A549 (cell line): ENCODE results near the gene LCE1B. TPM values are rescaled to one million over a fixed set of nuclear protein-coding genes. Genes with fewer than 3 reads are reported as not detected.

ENCODE experiments used
- ATAC-seq, 2 experiments: fragments of 200-7000 bp in 1 of 2; fragments of >200 bp in 1 of 2; cut with Nextera tagmentation in 1 of 2; cut with Tn5 transposase in 1 of 2; 3 replicates each; pipeline versions ENCODE4 v1.8.0 to v1.9.1; 2018 to 2020; ENCODE audit warnings: mild to moderate bottlenecking in 1 of 2, moderate library complexity in 1 of 2
- CTCF ChIA-PET: fragments of 300-600 bp; sonication (Branson Sonifier 250); formaldehyde crosslinking; extraction: SDS; loops from one replicate; lab custom pipeline; 2021; ENCODE audit warnings: antibody characterized with exemption, inconsistent platforms; lab: Yijun Ruan, JAX
- POLR2A ChIA-PET: fragments of 350-600 bp; formaldehyde crosslinking; extraction: SDS; loops from one replicate; lab custom pipeline; 2021; ENCODE audit warnings: antibody characterized with exemption, inconsistent platforms; lab: Yijun Ruan, JAX
- DNase-seq, 2 experiments: peaks; one replicate each; pipeline versions ENCODE4 v3.0.0 to v3.0.0-alpha.2; 2011 to 2016; ENCODE audit warnings: low read depth in 1 of 2, low spot score in 1 of 2
- FAIRE-seq: peaks from 2 replicates; lab custom pipeline; 2011; peaks lifted over from hg19 to GRCh38; lab: Jason Lieb, UNC
- H3K27ac ChIP-seq, 2 experiments: fragments of >200 bp; sonication (Bioruptor Twin); formaldehyde crosslinking; 3 replicates each; pipeline ENCODE4 v1.5.1; 2016 to 2017
- H3K4me1 ChIP-seq: fragments of >200 bp; sonication (Bioruptor Twin); formaldehyde crosslinking; 3 replicates; pipeline ENCODE4 v1.6.1; 2016
- H3K4me2 ChIP-seq: fragments of >200 bp; sonication (Bioruptor Twin); formaldehyde crosslinking; 3 replicates; pipeline ENCODE4 v1.6.1; 2016
- H3K4me3 ChIP-seq: fragments of >200 bp; sonication (Bioruptor Twin); formaldehyde crosslinking; 3 replicates; pipeline ENCODE4 v1.5.1; 2016
- H3K9me3 ChIP-seq: fragments of >200 bp; sonication (Bioruptor Twin); formaldehyde crosslinking; 3 replicates; pipeline ENCODE4 v1.6.1; 2016
- ATOH8 ChIP-seq: fragments of 250-450 bp; sonication (Bioruptor Pico); IDR thresholded peaks from 2 replicates; pipeline ENCODE4 v1.5.0; 2020; ENCODE audit warnings: low read depth, mild to moderate bottlenecking, moderate library complexity
- CBX2 ChIP-seq: fragments of 200-600 bp; sonication (generic); IDR thresholded peaks from 2 replicates; pipeline ENCODE4 v1.6.1; 2016; ENCODE audit warnings: low read depth, mild to moderate bottlenecking, borderline replicate concordance
- CBX8 ChIP-seq: fragments of 200-600 bp; sonication (generic); IDR thresholded peaks from 2 replicates; pipeline ENCODE4 v1.6.1; 2016
- CHD4 ChIP-seq: fragments of 200-600 bp; sonication (generic); IDR thresholded peaks from 2 replicates; pipeline ENCODE4 v1.6.1; 2016; ENCODE audit warnings: antibody characterized with exemption, mild to moderate bottlenecking, borderline replicate concordance
- E2F6 ChIP-seq: IDR thresholded peaks from 2 replicates; pipeline ENCODE4 v1.6.1; 2012; ENCODE audit warnings: low read depth, borderline replicate concordance
- ELK1 ChIP-seq: fragments of 150-350 bp; IDR thresholded peaks from 2 replicates; pipeline ENCODE4 v1.6.1; 2014; ENCODE audit warnings: low read depth, mild to moderate bottlenecking, low read length
- EP300 ChIP-seq, 2 experiments: fragments of >200 bp; sonication (Bioruptor Twin); formaldehyde crosslinking; IDR thresholded peaks; 2 replicates in 1 of 2; 3 replicates in 1 of 2; pipeline ENCODE4 v1.6.1; 2016 to 2017
- FOSB ChIP-seq: fragments of 250-450 bp; sonication (Bioruptor Pico); IDR thresholded peaks from 2 replicates; pipeline ENCODE4 v1.5.0; 2020; ENCODE audit warnings: mild to moderate bottlenecking, moderate library complexity
- FOSL2 ChIP-seq, 2 experiments: fragments of 450-650 bp in 1 of 2; fragments of >200 bp in 1 of 2; sonication (Bioruptor Twin) in 1 of 2; formaldehyde crosslinking; IDR thresholded peaks; 2 replicates each; pipeline versions ENCODE4 v1.5.0 to v1.6.1; 2016 to 2020; ENCODE audit warnings: mild to moderate bottlenecking in 1 of 2, moderate library complexity in 1 of 2
- GATA3 ChIP-seq: IDR thresholded peaks from 2 replicates; pipeline ENCODE4 v1.6.1; 2012; ENCODE audit warnings: borderline replicate concordance
- HEYL ChIP-seq: fragments of 250-450 bp; sonication (Bioruptor Pico); IDR thresholded peaks from 2 replicates; pipeline ENCODE4 v1.8.0; 2021; ENCODE audit warnings: mild to moderate bottlenecking, moderate library complexity
- HMGXB4 ChIP-seq: fragments of 250-450 bp; sonication (Bioruptor Pico); IDR thresholded peaks from 2 replicates; pipeline ENCODE4 v1.5.0; 2021; ENCODE audit warnings: mild to moderate bottlenecking, moderate library complexity, borderline replicate concordance
- HOXB13 ChIP-seq: fragments of 250-450 bp; sonication (Bioruptor Pico); IDR thresholded peaks from 2 replicates; pipeline ENCODE4 v1.5.0; 2020; ENCODE audit warnings: low read depth, mild to moderate bottlenecking, moderate library complexity
- HOXB5 ChIP-seq: fragments of 250-450 bp; sonication (Bioruptor Pico); IDR thresholded peaks from 2 replicates; pipeline ENCODE4 v1.5.0; 2020; ENCODE audit warnings: mild to moderate bottlenecking, moderate library complexity
- JUN ChIP-seq, 2 experiments: fragments of >200 bp; sonication (Bioruptor Twin); formaldehyde crosslinking; IDR thresholded peaks; 2 replicates in 1 of 2; 3 replicates in 1 of 2; pipeline ENCODE4 v1.6.1; 2016 to 2017
- JUNB ChIP-seq: fragments of >200 bp; sonication (Bioruptor Twin); formaldehyde crosslinking; IDR thresholded peaks from 2 replicates; pipeline ENCODE4 v1.6.1; 2016
- MAX ChIP-seq: IDR thresholded peaks from 2 replicates; pipeline ENCODE4 v1.6.1; 2012
- MYC ChIP-seq: IDR thresholded peaks from 2 replicates; pipeline ENCODE4 v1.6.1; 2012; ENCODE audit warnings: mild to moderate bottlenecking, inconsistent platforms, low read length, improper control_type of control experiment, borderline replicate concordance
- PHF8 ChIP-seq: fragments of 200-600 bp; sonication (generic); IDR thresholded peaks from 2 replicates; pipeline ENCODE4 v1.6.1; 2016; ENCODE audit warnings: low read depth, mild to moderate bottlenecking, antibody characterized with exemption, moderate library complexity, borderline replicate concordance
- POLR2AphosphoS2 ChIP-seq: conservative IDR thresholded peaks from 2 replicates; pipeline ENCODE4 v1.6.1; 2012; ENCODE audit warnings: low read length, improper control_type of control experiment, inconsistent platforms
- RARB ChIP-seq: fragments of 250-450 bp; sonication (Bioruptor Pico); IDR thresholded peaks from 2 replicates; pipeline ENCODE4 v1.8.0; 2021; ENCODE audit warnings: mild to moderate bottlenecking, moderate library complexity
- RCOR1 ChIP-seq: fragments of 150-350 bp; IDR thresholded peaks from 2 replicates; pipeline ENCODE4 v1.6.1; 2014; ENCODE audit warnings: antibody characterized with exemption, low read length, low read depth
- RNF2 ChIP-seq: fragments of 200-600 bp; sonication (generic); IDR thresholded peaks from 2 replicates; pipeline ENCODE4 v1.6.1; 2016; ENCODE audit warnings: low read depth, mild to moderate bottlenecking, antibody characterized with exemption, moderate library complexity, borderline replicate concordance
- SREBF2 ChIP-seq: fragments of 450-650 bp; IDR thresholded peaks from 2 replicates; pipeline ENCODE4 v1.6.1; 2014; ENCODE audit warnings: mild to moderate bottlenecking, moderate library complexity
- TFCP2L1 ChIP-seq: fragments of 250-450 bp; sonication (Bioruptor Pico); IDR thresholded peaks from 2 replicates; pipeline ENCODE4 v1.5.0; 2021; ENCODE audit warnings: mild to moderate bottlenecking
- TP53 ChIP-seq: fragments of 250-450 bp; sonication (Bioruptor Pico); IDR thresholded peaks from 2 replicates; pipeline ENCODE4 v1.5.0; 2021; ENCODE audit warnings: mild to moderate bottlenecking, moderate library complexity
- ZFP36 ChIP-seq: fragments of 450-650 bp; IDR thresholded peaks from 2 replicates; pipeline ENCODE4 v1.6.1; 2014; ENCODE audit warnings: borderline replicate concordance; ENCODE audit not compliant: partially characterized antibody
- ZNF302 ChIP-seq: fragments of 250-450 bp; sonication (Bioruptor Pico); IDR thresholded peaks from 2 replicates; pipeline ENCODE4 v1.9.0; 2021; ENCODE audit warnings: inconsistent platforms, mild to moderate bottlenecking, moderate library complexity
- ZSCAN20 ChIP-seq: fragments of 250-450 bp; sonication (Bioruptor Pico); IDR thresholded peaks from 2 replicates; pipeline ENCODE4 v1.8.0; 2022; ENCODE audit warnings: mild to moderate bottlenecking, moderate library complexity
- WGBS: methylation state at CpG from one replicate; pipeline ENCODE4 v1.1.6; 2017; ENCODE audit errors: missing lambda C conversion rate; 5-methylcytosine and 5-hydroxymethylcytosine counted together
- polyA plus RNA-seq, 4 experiments: library from polyadenylated mRNA; depleted of rRNA in 3 of 4; stranded (reverse); fragments of >200 nt; fragmentation: RNase III in 1 of 4; extraction: RNeasy Plus Mini Kit Qiagen cat#74134 plus additional on column Dnase treatment in 1 of 4; gene quantifications; 2 replicates in 3 of 4; 3 replicates in 1 of 4; pipeline ENCODE4 v1.2.3, GENCODE V29; 2011 to 2017

Gene LCE1B
- polyA plus RNA-seq, 2 of the 4 experiments (the other 2 are of a cell fraction) = not detected

GRCh38 chr1:152855661-152856060, 43.9 kb downstream of the LCE1B start:
- CTCF ChIA-PET = interaction anchor here (0.7 to 2.3 kb wide), 5 partner anchors 9 to 70 kb away, joined by 3 to 9 read pairs (median 5); no protein-coding TSS in a partner anchor
- POLR2A ChIA-PET = no interaction called here
- FAIRE-seq (no peak), DNase-seq (no peak)
- 4% methylated on average over 2 of the region's 2 CpGs for WGBS
- Histone ChIP-seq H3K27ac (no peak overlapping the region), H3K4me2 (no peak overlapping the region), H3K4me3 (no peak overlapping the region)
- no peak for TF ChIP-seq JUNB
- TF ChIP-seq PHF8 = no peak
- TF ChIP-seq ZFP36 = no peak
- TF ChIP-seq FOSB (CRISPR knock-in tag) = no peak
- no peak for TF ChIP-seq HOXB13 (CRISPR knock-in tag)
- no peak for TF ChIP-seq FOSL2 (IDR thresholded peaks at IDR 0.05)
- TF ChIP-seq FOSL2 (CRISPR knock-in tag; IDR thresholded peaks at IDR 0.05) = no peak
- no peak for TF ChIP-seq MAX
- TF ChIP-seq ELK1 = no peak
- no peak for TF ChIP-seq ZNF302 (CRISPR knock-in tag)
- TF ChIP-seq HMGXB4 (CRISPR knock-in tag) = no peak
- no peak for TF ChIP-seq ATOH8 (CRISPR knock-in tag)
- no peak for TF ChIP-seq GATA3
- no peak for TF ChIP-seq CBX8
- TF ChIP-seq, all 56 proteins: peak for 0
- ATAC-seq = no peak
- H3K4me1 ChIP-seq = no peaks in the 10 kb centered on the region
- no peaks in the 10 kb centered on the region for H3K9me3 ChIP-seq

- Histone ChIP-seq H3K4me3 (no peak overlapping the region), H3K9me3 (no peaks in the 10 kb centered on the region), H3K27ac (no peak overlapping the region), H3K4me1 (no peaks in the 10 kb centered on the region), H3K4me2 (no peak overlapping the region)
- no peak for FAIRE-seq
- no peak for DNase-seq
- no peak for TF ChIP-seq JUN (IDR thresholded peaks at IDR 0.05)
- TF ChIP-seq TFCP2L1 = no peak
- no peak for TF ChIP-seq ZSCAN20 (CRISPR knock-in tag)
- TF ChIP-seq HOXB5 (CRISPR knock-in tag) = no peak
- TF ChIP-seq PHF8 = no peak
- no peak for TF ChIP-seq RARB (CRISPR knock-in tag)
- TF ChIP-seq GATA3 = no peak
- TF ChIP-seq EP300 (IDR thresholded peaks at IDR 0.05) = no peak
- CTCF ChIA-PET = interaction anchor here (1.2 kb wide), 1 partner anchor 13 kb away, joined by 7 read pairs; no protein-coding TSS in a partner anchor
- no peak for ATAC-seq
- WGBS = 0% methylated on average over 1 of the region's 1 CpG
- POLR2A ChIA-PET = no interaction called here
These were observed 46.3 kb downstream of the LCE1B start for GRCh38 chr1:152858062-152858461.

- ChIA-PET POLR2A (no interaction called here), CTCF (no interaction called here)
- FAIRE-seq = no peak
- H3K9me3 ChIP-seq = no peaks in the 10 kb centered on the region
- no peak within 1 kb of the TSS for H3K27ac ChIP-seq
- no peak for DNase-seq
- 0% methylated on average over 3 of the region's 3 CpGs for WGBS
- ATAC-seq = no peak
- no peak within 1 kb of the TSS for H3K4me3 ChIP-seq
- TF ChIP-seq CBX2 (no peak), E2F6 (no peak), MYC (no peak), FOSL2 (IDR thresholded peaks at IDR 0.05) (no peak), FOSL2 (CRISPR knock-in tag; IDR thresholded peaks at IDR 0.05) (no peak), CHD4 (no peak), GATA3 (no peak), POLR2AphosphoS2 (no peak), RNF2 (no peak), SREBF2 (no peak), TP53 (CRISPR knock-in tag) (no peak), RCOR1 (no peak), JUNB (no peak), TFCP2L1 (no peak), HEYL (CRISPR knock-in tag) (no peak)
- H3K4me1 ChIP-seq = no peaks in the 10 kb centered on the region
- no peak within 1 kb of the TSS for H3K4me2 ChIP-seq
These were observed 47.9 kb downstream of the LCE1B start, which contains the start of gene LCE7A for GRCh38 chr1:152859696-152860095. Gene LCE7A (plus strand): TSS chr1:152859996. CDS start chr1:152860698, 702 bp downstream.
